Activated CD8-positive, alpha-beta T cell treated with anti-CD3 and anti-CD28 coated beads for 36 hours (primary cell): ENCODE measurements around the gene QSER1. TPM values are rescaled to one million over a fixed set of nuclear protein-coding genes. Genes with fewer than 3 reads are reported as not detected.

ENCODE experiments used
- ATAC-seq: fragments of 200-7000 bp; cut with Tn5 transposase; one replicate; pipeline ENCODE4 v1.10.0; 2021; ENCODE audit warnings: mild to moderate bottlenecking, moderate library complexity
- CTCF ChIA-PET: fragments of 350-600 bp; sonication (Branson Sonifier 250); formaldehyde crosslinking; loops from one replicate; lab custom pipeline; 2021; ENCODE audit warnings: antibody characterized with exemption; lab: Charles Lee
- POLR2A ChIA-PET: fragments of 350-600 bp; sonication (Branson Sonifier 250); formaldehyde crosslinking; loops from one replicate; lab custom pipeline; 2021; ENCODE audit warnings: antibody characterized with exemption; lab: Charles Lee
- DNase-seq: peaks from one replicate; pipeline ENCODE4 v3.0.0-alpha.2; 2020
- H3K27ac Mint-ChIP-seq: one replicate; pipeline ENCODE4 v1.8.0; 2021; ENCODE audit warnings: mild to moderate bottlenecking, mixed read lengths
- H3K27me3 Mint-ChIP-seq: one replicate; pipeline ENCODE4 v1.8.0; 2021; ENCODE audit warnings: mixed read lengths
- H3K36me3 Mint-ChIP-seq: one replicate; pipeline ENCODE4 v1.8.0; 2021; ENCODE audit warnings: low read depth, mixed read lengths
- H3K4me1 Mint-ChIP-seq: one replicate; pipeline ENCODE4 v1.8.0; 2021; ENCODE audit warnings: low read depth, mixed read lengths
- H3K4me3 Mint-ChIP-seq: one replicate; pipeline ENCODE4 v1.8.0; 2021; ENCODE audit warnings: mild to moderate bottlenecking, moderate library complexity, mixed read lengths
- H3K9me3 Mint-ChIP-seq: one replicate; pipeline ENCODE4 v1.8.0; 2021; ENCODE audit warnings: mixed read lengths
- CTCF ChIP-seq: fragments of 200-600 bp; IDR thresholded peaks from one replicate; pipeline ENCODE4 v1.8.0; 2022; ENCODE audit warnings: antibody characterized with exemption, mild to moderate bottlenecking
- intact Hi-C: fragments of 100-400 bp; cut with micrococcal nuclease; formaldehyde crosslinking; loops from one replicate; pipeline ENCODE4 v1.10.0; 2022
- total RNA-seq, 2 experiments: library from RNA; stranded (reverse); gene quantifications; one replicate each; pipeline ENCODE4 v1.2.3, GENCODE V29; 2021

Gene QSER1
- total RNA-seq, 2 experiments from 2014 or later = 10.5 to 11.2 TPM

GRCh38 chr11:32916361-32916760 lies 23.8 kb downstream of the QSER1 start:
- peaks cover 29% of the 10 kb centered on the region for H3K4me1 Mint-ChIP-seq
- no peak for TF ChIP-seq CTCF

GRCh38 chr11:32916994-32917393 lies 24.4 kb downstream of the QSER1 start:
- ATAC-seq = no peak
- TF ChIP-seq CTCF = no peak

More at GRCh38 chr11:32916361-32916760, 23.8 kb downstream of the QSER1 start:
- intact Hi-C loops = no loop called here
- H3K27me3 Mint-ChIP-seq = no peaks in the 10 kb centered on the region
- DNase-seq = no peak
- ATAC-seq = no peak
- H3K36me3 Mint-ChIP-seq = peaks cover 11% of the 10 kb centered on the region
- no peak overlapping the region for H3K4me3 Mint-ChIP-seq
- CTCF ChIA-PET = no interaction called here
- H3K27ac Mint-ChIP-seq = no peak overlapping the region
- no peaks in the 10 kb centered on the region for H3K9me3 Mint-ChIP-seq
- POLR2A ChIA-PET = no interaction called here

GRCh38 chr11:32918427-32918826 lies 25.8 kb downstream of the QSER1 start:
- no peak for DNase-seq
- Mint-ChIP-seq H3K27ac (no peak overlapping the region), H3K4me1 (peaks cover 30% of the 10 kb centered on the region), H3K4me3 (no peak overlapping the region), H3K27me3 (no peaks in the 10 kb centered on the region), H3K36me3 (peaks cover 3% of the 10 kb centered on the region), H3K9me3 (no peaks in the 10 kb centered on the region)
- no peak for TF ChIP-seq CTCF
- ATAC-seq = no peak
- CTCF ChIA-PET = no interaction called here
- intact Hi-C loops = no loop called here
- POLR2A ChIA-PET = no interaction called here

More at GRCh38 chr11:32916994-32917393, 24.4 kb downstream of the QSER1 start:
- Mint-ChIP-seq H3K36me3 (peaks cover 5% of the 10 kb centered on the region), H3K4me3 (no peak overlapping the region), H3K4me1 (peaks cover 26% of the 10 kb centered on the region), H3K27ac (no peak overlapping the region), H3K9me3 (no peaks in the 10 kb centered on the region), H3K27me3 (no peaks in the 10 kb centered on the region)
- ChIA-PET POLR2A (no interaction called here), CTCF (no interaction called here)
- intact Hi-C loops = no loop called here
- no peak for DNase-seq

- CTCF ChIA-PET = no interaction called here
- peaks cover 30% of the 10 kb centered on the region for H3K4me1 Mint-ChIP-seq
- no peak for TF ChIP-seq CTCF
- H3K27me3 Mint-ChIP-seq = no peaks in the 10 kb centered on the region
- POLR2A ChIA-PET = interaction anchor here (1.2 kb wide), 1 partner anchor 24 kb away, joined by 3 read pairs; no protein-coding TSS in a partner anchor
- no peak for DNase-seq
- no peak overlapping the region for H3K4me3 Mint-ChIP-seq
- H3K27ac Mint-ChIP-seq = no peak overlapping the region
- H3K36me3 Mint-ChIP-seq = peaks cover 3% of the 10 kb centered on the region
- no peaks in the 10 kb centered on the region for H3K9me3 Mint-ChIP-seq
- peak; percentile 42 for ATAC-seq
- intact Hi-C loops = no loop called here
Measured at GRCh38 chr11:32919338-32919737, 26.7 kb downstream of the QSER1 start.

- Mint-ChIP-seq H3K4me3 (no peak overlapping the region), H3K4me1 (peaks cover 30% of the 10 kb centered on the region), H3K9me3 (no peaks in the 10 kb centered on the region), H3K27ac (no peak overlapping the region), H3K27me3 (no peaks in the 10 kb centered on the region), H3K36me3 (peaks cover 3% of the 10 kb centered on the region)
- intact Hi-C loops = no loop called here
- ATAC-seq (no peak), DNase-seq (no peak)
- CTCF ChIA-PET = no interaction called here
- POLR2A ChIA-PET = no interaction called here
- TF ChIP-seq CTCF = no peak
Measured at GRCh38 chr11:32920570-32920969, 28.0 kb downstream of the QSER1 start.
